ENCODE data around the gene HERC5.
"Not testable (repeated sequence)": the region's sequence is repeated elsewhere in the genome, so short reads cannot be mapped to it uniquely, and the experiment has no call there.

HERC5 gene

DNA sequence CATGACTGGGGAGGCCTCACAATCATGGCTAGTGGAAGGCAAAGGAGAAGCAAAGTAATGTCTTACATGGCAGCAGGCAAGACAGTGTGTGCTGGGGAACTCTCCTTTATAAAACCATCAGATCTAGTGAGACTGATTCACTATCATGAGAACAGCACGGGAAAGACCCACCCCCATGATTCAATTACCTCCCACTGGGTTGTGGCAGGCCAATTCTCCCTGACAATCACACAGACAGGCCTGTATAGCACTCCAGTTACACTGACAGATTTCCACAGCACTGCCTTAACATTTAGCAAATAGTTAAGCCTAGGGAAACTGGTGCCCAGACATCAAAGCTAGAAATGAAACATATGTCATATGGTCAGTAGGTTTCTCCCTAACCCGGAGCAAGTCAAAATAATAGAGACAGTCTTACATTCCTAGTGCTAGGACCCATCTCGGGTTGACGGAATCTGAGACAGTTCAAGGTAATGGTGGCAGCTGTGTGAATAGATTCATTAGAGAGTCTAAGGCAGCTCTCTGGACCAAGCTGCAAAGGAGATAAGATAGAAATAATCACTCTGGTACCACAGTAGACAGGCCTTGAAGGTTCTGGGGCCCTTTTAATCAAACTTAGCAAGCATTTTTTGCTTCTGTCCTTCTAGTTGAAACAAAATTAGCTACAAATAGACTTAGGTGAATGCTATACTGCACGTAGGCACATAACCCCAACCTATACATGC, 9.4 kb upstream of the HERC5 start:
- TF ChIP-seq, protein P1, sequence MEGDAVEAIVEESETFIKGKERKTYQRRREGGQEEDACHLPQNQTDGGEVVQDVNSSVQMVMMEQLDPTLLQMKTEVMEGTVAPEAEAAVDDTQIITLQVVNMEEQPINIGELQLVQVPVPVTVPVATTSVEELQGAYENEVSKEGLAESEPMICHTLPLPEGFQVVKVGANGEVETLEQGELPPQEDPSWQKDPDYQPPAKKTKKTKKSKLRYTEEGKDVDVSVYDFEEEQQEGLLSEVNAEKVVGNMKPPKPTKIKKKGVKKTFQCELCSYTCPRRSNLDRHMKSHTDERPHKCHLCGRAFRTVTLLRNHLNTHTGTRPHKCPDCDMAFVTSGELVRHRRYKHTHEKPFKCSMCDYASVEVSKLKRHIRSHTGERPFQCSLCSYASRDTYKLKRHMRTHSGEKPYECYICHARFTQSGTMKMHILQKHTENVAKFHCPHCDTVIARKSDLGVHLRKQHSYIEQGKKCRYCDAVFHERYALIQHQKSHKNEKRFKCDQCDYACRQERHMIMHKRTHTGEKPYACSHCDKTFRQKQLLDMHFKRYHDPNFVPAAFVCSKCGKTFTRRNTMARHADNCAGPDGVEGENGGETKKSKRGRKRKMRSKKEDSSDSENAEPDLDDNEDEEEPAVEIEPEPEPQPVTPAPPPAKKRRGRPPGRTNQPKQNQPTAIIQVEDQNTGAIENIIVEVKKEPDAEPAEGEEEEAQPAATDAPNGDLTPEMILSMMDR (IDR thresholded peaks at IDR 0.05): no peak
- TF ChIP-seq ZFX (IDR thresholded peaks at IDR 0.05; ENCODE audit: borderline replicate concordance): no peak
- no peak overlapping the region for H3K27ac ChIP-seq

DNA sequence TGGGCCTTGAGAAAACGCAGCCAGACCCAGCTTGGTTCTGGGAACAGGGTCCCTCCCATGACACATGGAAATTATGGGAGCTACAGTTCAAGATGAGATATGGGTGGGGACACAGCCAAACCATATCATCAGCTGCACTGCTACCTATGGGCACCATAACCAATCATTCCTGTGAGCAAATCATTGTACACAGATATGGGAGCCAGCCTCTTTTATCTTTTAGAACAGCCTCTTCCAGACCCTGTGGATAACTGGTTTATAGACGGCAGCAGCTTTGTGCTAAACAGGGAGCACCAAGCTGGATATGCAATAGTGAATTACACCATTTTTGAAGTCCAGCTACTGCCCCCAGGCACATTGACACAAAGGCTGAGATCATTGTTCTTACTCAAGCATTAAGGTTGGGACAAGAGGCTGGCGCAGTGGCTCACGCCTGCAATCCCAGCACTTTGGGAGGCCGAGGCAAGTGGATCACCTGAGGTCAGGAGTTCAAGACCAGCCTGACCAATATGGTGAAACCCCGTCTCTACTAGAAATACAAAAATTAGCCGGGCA, 8.6 kb upstream of the HERC5 start:
- H3K27ac ChIP-seq: not testable (repeated sequence)

DNA sequence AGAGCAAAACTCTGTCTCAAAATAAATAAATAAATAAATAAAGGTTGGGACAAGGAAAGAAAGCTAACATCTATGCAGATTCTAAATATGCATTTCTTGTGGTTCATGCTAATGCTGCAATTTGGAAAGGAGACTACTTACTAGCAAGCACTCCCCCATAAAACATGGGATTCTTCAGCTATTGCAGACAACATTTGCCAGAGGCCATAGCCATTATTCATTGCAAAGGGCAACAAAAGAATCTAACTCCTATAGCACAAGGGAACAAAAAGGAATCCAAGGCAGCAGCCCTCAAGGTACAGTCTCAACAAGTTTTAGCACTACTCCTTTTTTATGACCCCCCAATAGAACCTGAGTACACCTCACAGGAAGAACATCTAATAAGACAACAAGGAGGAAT, 8.0 kb upstream of the HERC5 start:
- no peak overlapping the region for H3K27ac ChIP-seq
- TF ChIP-seq, protein P1 (IDR thresholded peaks at IDR 0.05): no peak
- no peak for TF ChIP-seq ZFX (IDR thresholded peaks at IDR 0.05; ENCODE audit: borderline replicate concordance)

DNA sequence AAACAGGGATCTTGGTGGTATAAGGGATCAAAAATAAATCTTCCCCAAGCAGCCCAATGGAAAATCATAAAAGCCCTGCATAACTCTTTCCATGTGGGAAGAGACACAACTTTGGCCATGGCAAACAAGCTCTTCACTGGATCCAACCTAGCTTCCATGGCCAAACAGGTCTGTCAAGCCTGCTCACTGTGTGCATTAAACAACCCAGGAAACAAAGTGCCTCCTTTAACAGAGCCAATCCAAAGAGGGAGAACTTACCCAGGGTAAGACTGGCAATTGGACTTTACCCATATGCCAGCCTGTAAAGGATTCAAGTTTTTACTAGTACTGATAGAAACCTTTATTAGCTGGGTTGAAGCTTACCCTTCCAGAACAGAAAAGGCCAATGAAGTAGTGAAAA, 7.6 kb upstream of the HERC5 start:
- no peak overlapping the region for H3K27ac ChIP-seq
- no peak for TF ChIP-seq ZFX (IDR thresholded peaks at IDR 0.05; ENCODE audit: borderline replicate concordance)
- TF ChIP-seq, protein P1 (IDR thresholded peaks at IDR 0.05): no peak

DNA sequence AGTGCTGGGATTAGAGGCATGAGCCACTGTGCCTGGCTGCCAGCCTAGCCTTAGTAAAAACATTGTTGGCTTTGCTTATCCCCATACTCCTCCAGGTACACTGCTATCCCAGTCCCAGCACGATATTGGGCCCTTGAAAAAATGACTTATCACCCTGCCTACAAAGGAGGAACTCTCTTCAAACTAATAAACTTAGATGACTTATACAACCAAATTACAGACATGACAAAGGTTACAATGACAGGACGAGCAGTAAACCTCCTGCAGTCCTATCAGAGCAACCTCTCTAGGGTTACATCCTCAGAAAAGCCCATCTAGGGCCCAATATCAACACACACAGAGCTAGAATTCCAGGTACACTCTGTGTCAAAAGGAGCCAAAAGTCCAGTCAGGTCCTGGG, 5.7 kb upstream of the HERC5 start:
- TF ChIP-seq ZFX (IDR thresholded peaks at IDR 0.05; ENCODE audit: borderline replicate concordance): no peak
- TF ChIP-seq, protein P1 (IDR thresholded peaks at IDR 0.05): no peak
- no peak overlapping the region for H3K27ac ChIP-seq

DNA sequence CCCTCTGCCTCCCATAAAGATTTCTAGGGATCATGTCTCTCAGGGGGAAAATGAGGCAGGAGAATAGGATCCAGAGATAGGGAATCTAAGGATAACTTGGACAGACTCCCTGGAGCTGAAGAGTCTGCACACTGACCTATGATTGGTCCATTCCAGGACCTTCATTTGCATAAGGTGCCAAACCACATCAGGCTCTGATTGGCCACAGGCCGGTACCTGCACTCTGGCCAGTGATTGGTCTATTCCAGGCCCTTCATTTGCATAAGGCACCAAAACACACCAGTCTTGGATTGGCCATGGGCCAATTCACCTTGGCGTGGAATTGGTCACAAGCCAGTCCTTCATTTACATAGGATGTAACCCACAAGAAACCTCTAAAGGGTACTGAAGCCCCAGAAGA, 4.0 kb upstream of the HERC5 start:
- no peak overlapping the region for H3K27ac ChIP-seq
- TF ChIP-seq, protein P1 (IDR thresholded peaks at IDR 0.05): no peak
- no peak for TF ChIP-seq ZFX (IDR thresholded peaks at IDR 0.05; ENCODE audit: borderline replicate concordance)

DNA sequence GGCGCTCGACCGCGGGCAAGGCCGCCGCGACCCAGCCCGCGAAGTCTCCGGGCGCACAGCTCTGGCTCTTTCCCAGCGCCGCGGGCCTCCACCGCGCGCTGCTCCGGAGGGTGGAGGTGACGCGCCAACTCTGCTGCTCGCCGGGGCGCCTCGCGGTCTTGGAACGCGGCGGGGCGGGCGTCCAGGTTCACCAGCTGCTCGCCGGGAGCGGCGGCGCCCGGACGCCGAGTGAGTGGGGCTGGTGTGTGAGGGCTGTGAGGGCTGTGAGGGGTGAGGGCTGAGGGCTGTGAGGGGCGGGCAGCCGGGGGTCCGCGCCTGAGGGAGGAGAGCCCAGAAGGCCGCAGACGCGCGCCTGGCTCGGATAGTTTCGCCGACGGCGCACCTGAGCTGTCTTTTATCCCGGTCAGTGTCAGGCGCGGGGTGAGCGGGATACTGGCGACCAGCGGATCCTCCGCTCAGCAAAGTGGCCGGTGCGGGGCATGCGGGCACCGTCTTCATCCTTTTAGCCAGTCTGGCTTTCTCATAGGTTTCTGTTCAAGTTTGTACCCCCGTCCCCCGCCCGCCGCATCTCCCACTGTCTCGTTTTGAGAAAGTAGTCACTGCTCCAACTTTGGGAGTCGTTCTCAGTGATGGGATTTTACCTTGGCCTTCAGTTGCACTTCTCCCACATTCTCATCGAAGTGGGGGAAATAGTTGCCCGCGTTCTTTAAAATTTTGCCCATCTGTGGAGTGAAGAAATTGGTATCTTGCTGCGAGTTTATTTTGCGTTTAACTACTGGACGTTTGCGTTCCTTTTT, 586 bp downstream of the HERC5 start:
- TF ChIP-seq, protein P1 (IDR thresholded peaks at IDR 0.05): no peak
- TF ChIP-seq ZFX (IDR thresholded peaks at IDR 0.05; ENCODE audit: borderline replicate concordance): no peak
- H3K27ac ChIP-seq: no peak overlapping the region

Data from 22Rv1 (cell line).